Measurements from ENCODE around the gene PRDX2. TPM values are rescaled to one million over a fixed set of nuclear protein-coding genes. Genes with fewer than 3 reads are reported as not detected.

PRDX2 gene
- polyA plus RNA-seq, 1 donor from 2014 or later = 882 TPM

- no peaks in the 10 kb centered on the region for H3K9me2 ChIP-seq (ENCODE audit: insufficient read depth, low read length)
- H3K36me3 ChIP-seq (ENCODE audit: insufficient read depth, low read length) = peaks cover 9% of the 10 kb centered on the region
- peaks cover 16% of the 10 kb centered on the region for H4K20me1 ChIP-seq (ENCODE audit: insufficient read depth)
- H3K4me3 ChIP-seq (ENCODE audit: low read length) = no peak overlapping the region
- H3K9me3 ChIP-seq (ENCODE audit: low read length) = no peaks in the 10 kb centered on the region
- H3K79me2 ChIP-seq (replicated peaks; ENCODE audit: insufficient read depth, low read length) = peaks cover 28% of the 10 kb centered on the region
- no peaks in the 10 kb centered on the region for H3K27me3 ChIP-seq (ENCODE audit: insufficient read depth, low read depth, low read length)
- no peak overlapping the region for H3K9ac ChIP-seq (ENCODE audit: low read length)
- no peak overlapping the region for H3K27ac ChIP-seq (ENCODE audit: low read length)
- TF ChIP-seq SMC3 (conservative IDR thresholded peaks at IDR 0.05; ENCODE audit: poor library complexity) = no peak
- TF ChIP-seq RAD21 (conservative IDR thresholded peaks at IDR 0.05) = no peak
- TF ChIP-seq POLR2AphosphoS5 (IDR thresholded peaks at IDR 0.05) = no peak
- TF ChIP-seq MXI1 (conservative IDR thresholded peaks at IDR 0.05; ENCODE audit: poor library complexity, severe bottlenecking) = no peak
- TF ChIP-seq EP300 (conservative IDR thresholded peaks at IDR 0.05; ENCODE audit: poor library complexity, severe bottlenecking) = no peak
- no peak for TF ChIP-seq CTCF (IDR thresholded peaks at IDR 0.05; ENCODE audit: poor library complexity, severe bottlenecking)
- no peak for TF ChIP-seq EZH2 (IDR thresholded peaks at IDR 0.05; ENCODE audit: borderline replicate concordance, insufficient read depth, low read length, poor library complexity, severe bottlenecking)
- TF ChIP-seq REST (IDR thresholded peaks at IDR 0.05; ENCODE audit: borderline replicate concordance) = no peak
- no peak for TF ChIP-seq TAF1 (IDR thresholded peaks at IDR 0.05; ENCODE audit: low read depth)
- no peaks in the 10 kb centered on the region for H3F3A ChIP-seq (ENCODE audit: insufficient read depth, low read length, poor library complexity, severe bottlenecking)
- no peak overlapping the region for H3K4me2 ChIP-seq (ENCODE audit: low read length)
- H2AFZ ChIP-seq (ENCODE audit: low read depth, low read length) = no peak overlapping the region
Measured at GRCh38 chr19:12843999-12844732, 42.6 kb upstream of the PRDX2 start.

GRCh38 chr19:12843328-12843727 lies 41.7 kb upstream of the PRDX2 start:
- Histone ChIP-seq H3K4me3 (ENCODE audit: low read length) (no peak overlapping the region), H3K27ac (ENCODE audit: low read length) (no peak overlapping the region), H4K20me1 (ENCODE audit: insufficient read depth) (peaks cover 16% of the 10 kb centered on the region), H3K9me2 (ENCODE audit: insufficient read depth, low read length) (no peaks in the 10 kb centered on the region), H3K79me2 (replicated peaks; ENCODE audit: insufficient read depth, low read length) (peaks cover 28% of the 10 kb centered on the region), H3F3A (ENCODE audit: insufficient read depth, low read length, poor library complexity, severe bottlenecking) (no peaks in the 10 kb centered on the region), H2AFZ (ENCODE audit: low read depth, low read length) (no peak overlapping the region), H3K4me2 (ENCODE audit: low read length) (no peak overlapping the region), H3K9me3 (ENCODE audit: low read length) (no peaks in the 10 kb centered on the region), H3K36me3 (ENCODE audit: insufficient read depth, low read length) (peaks cover 9% of the 10 kb centered on the region), H3K27me3 (ENCODE audit: insufficient read depth, low read depth, low read length) (no peaks in the 10 kb centered on the region), H3K9ac (ENCODE audit: low read length) (no peak overlapping the region)
- TF ChIP-seq REST (IDR thresholded peaks at IDR 0.05; ENCODE audit: borderline replicate concordance) (no peak), EP300 (conservative IDR thresholded peaks at IDR 0.05; ENCODE audit: poor library complexity, severe bottlenecking) (no peak), EZH2 (IDR thresholded peaks at IDR 0.05; ENCODE audit: borderline replicate concordance, insufficient read depth, low read length, poor library complexity, severe bottlenecking) (no peak), POLR2AphosphoS5 (IDR thresholded peaks at IDR 0.05) (no peak), SMC3 (conservative IDR thresholded peaks at IDR 0.05; ENCODE audit: poor library complexity) (no peak), TAF1 (IDR thresholded peaks at IDR 0.05; ENCODE audit: low read depth) (no peak), CTCF (IDR thresholded peaks at IDR 0.05; ENCODE audit: poor library complexity, severe bottlenecking) (no peak), RAD21 (conservative IDR thresholded peaks at IDR 0.05) (no peak), MXI1 (conservative IDR thresholded peaks at IDR 0.05; ENCODE audit: poor library complexity, severe bottlenecking) (no peak)
